PFSK-1 (cell line): ENCODE measurements around the gene GFY.

Experiments used
- FOXP2 ChIP-seq: optimal IDR thresholded peaks from 2 replicates; pipeline ENCODE3; 2011; ENCODE audit warnings: borderline replicate concordance, control low read depth, inconsistent platforms; ENCODE audit not compliant: insufficient read depth; ENCODE audit errors: extremely low read length, extremely low read depth
- POLR2AphosphoS5 ChIP-seq: IDR thresholded peaks from 2 replicates; pipeline ENCODE4 v1.6.1; 2012; ENCODE audit warnings: low read depth, mild to moderate bottlenecking, control low read depth, low read length, moderate library complexity
- REST ChIP-seq, 2 experiments: IDR thresholded peaks; 2 replicates each; pipeline versions ENCODE4 v1.6.1 to v1.8.0; 2011 to 2012; ENCODE audit warnings: low read depth in 2 of 2, low read length in 2 of 2, control low read depth in 1 of 2, inconsistent platforms in 1 of 2, mild to moderate bottlenecking in 1 of 2, moderate library complexity in 1 of 2; ENCODE audit not compliant: insufficient read depth in 1 of 2
- SIN3A ChIP-seq: IDR thresholded peaks from 2 replicates; pipeline ENCODE4 v1.6.1; 2012; ENCODE audit warnings: mild to moderate bottlenecking, low read length, moderate library complexity, borderline replicate concordance; ENCODE audit not compliant: insufficient read depth
- TAF1 ChIP-seq: IDR thresholded peaks from 2 replicates; pipeline ENCODE4 v1.6.1; 2012; ENCODE audit warnings: low read length, control low read depth, borderline replicate concordance; ENCODE audit not compliant: insufficient read depth

GFY gene

GRCh38 chr19:49414256-49414655 is 10.9 kb upstream of the GFY start:
- TF ChIP-seq REST (IDR thresholded peaks at IDR 0.05; ENCODE audit: insufficient read depth in 1 of 2, low read depth in 2 of 2, low read length in 2 of 2) (no peak), POLR2AphosphoS5 (no peak), SIN3A (no peak), TAF1 (no peak), FOXP2 (no peak)

GRCh38 chr19:49415102-49415809 is 9.9 kb upstream of the GFY start:
- TF ChIP-seq TAF1 (no peak), FOXP2 (no peak), REST (IDR thresholded peaks at IDR 0.05; ENCODE audit: insufficient read depth in 1 of 2, low read depth in 2 of 2, low read length in 2 of 2) (no peak)

GRCh38 chr19:49415810-49416200 is 9.4 kb upstream of the GFY start:
- no peak for TF ChIP-seq SIN3A
- no peak for TF ChIP-seq POLR2AphosphoS5
- TF ChIP-seq FOXP2 = no peak
- no peak for TF ChIP-seq REST (IDR thresholded peaks at IDR 0.05; ENCODE audit: insufficient read depth in 1 of 2, low read depth in 2 of 2, low read length in 2 of 2)
- no peak for TF ChIP-seq TAF1

- no peak for TF ChIP-seq TAF1
- no peak for TF ChIP-seq SIN3A
- TF ChIP-seq REST (IDR thresholded peaks at IDR 0.05; ENCODE audit: insufficient read depth in 1 of 2, low read depth in 2 of 2, low read length in 2 of 2) = no peak
- no peak for TF ChIP-seq POLR2AphosphoS5
- no peak for TF ChIP-seq FOXP2
Observed at GRCh38 chr19:49417088-49417487, 8.1 kb upstream of the GFY start.

- TF ChIP-seq SIN3A = no peak
- TF ChIP-seq REST (IDR thresholded peaks at IDR 0.05; ENCODE audit: insufficient read depth in 1 of 2, low read depth in 2 of 2, low read length in 2 of 2) = no peak
- TF ChIP-seq TAF1 = no peak
- no peak for TF ChIP-seq POLR2AphosphoS5
Observed at GRCh38 chr19:49418511-49418910, 6.7 kb upstream of the GFY start.
